SK-MEL-5 (cell line): ENCODE data around the gene JOSD1. TPM values are rescaled to one million over a fixed set of nuclear protein-coding genes. Genes with fewer than 3 reads are reported as not detected.

Source experiments
- DNase-seq: peaks from one replicate; pipeline ENCODE4 v3.0.0-alpha.2; 2016; ENCODE audit warnings: low read depth, low spot score
- in situ Hi-C: cut with HindIII; loops from 2 replicates; pipeline ENCODE4 v1.10.0; 2016; ENCODE audit warnings: low sequenced_read_pairs, high pct_unique_total_duplicates, low pct_unique_long_range_greater_than_20kb
- total RNA-seq: library from RNA; depleted of rRNA; stranded (reverse); fragments of >200 nt; shearing (Covaris generic); gene quantifications from 2 replicates; pipeline ENCODE4 v1.2.3, GENCODE V29; 2014

The JOSD1 gene
- total RNA-seq, 1 experiment from 2014 or later: 84.2 TPM

DNA sequence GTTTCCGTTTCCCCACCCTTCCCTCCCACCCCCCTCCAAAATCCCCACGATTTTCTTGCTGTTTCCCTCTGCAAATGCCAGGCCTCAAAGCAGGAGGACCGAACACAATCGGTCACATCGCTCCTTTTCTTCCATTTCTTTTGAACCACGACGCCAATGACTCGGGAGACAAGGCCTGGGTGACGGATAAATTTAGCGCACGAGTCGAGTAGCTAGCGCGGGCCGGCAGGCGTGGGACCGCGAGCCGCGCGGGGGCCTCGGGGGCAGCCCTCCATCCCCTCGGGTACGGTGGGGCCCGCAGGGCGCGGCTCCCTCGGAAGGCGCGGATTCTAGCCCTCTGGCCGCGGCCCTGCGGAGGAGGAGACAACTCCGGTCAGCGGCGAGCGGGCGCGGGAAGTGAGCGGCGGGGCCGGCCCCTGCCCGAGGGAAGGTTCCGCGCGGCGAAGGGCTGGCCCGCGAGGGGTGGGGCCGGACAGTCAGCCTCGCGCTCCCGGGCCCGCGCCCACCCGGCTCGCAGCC is 414 bp downstream of the JOSD1 start:
- peak; percentile 67 for DNase-seq
- in situ Hi-C loops: no loop called here

- no peak for DNase-seq
- in situ Hi-C loops: no loop called here
These were observed 959 bp downstream of the JOSD1 start for GRCh38 chr22:38699784-38700183.

GRCh38 chr22:38699143-38699542 is 1.6 kb downstream of the JOSD1 start:
- in situ Hi-C loops: no loop called here
- no peak for DNase-seq

GRCh38 chr22:38698407-38699094 is 2.2 kb downstream of the JOSD1 start:
- DNase-seq: no peak
- in situ Hi-C loops: no loop called here

GRCh38 chr22:38697425-38698089 is 3.2 kb downstream of the JOSD1 start:
- no peak for DNase-seq
- in situ Hi-C loops: no loop called here

- no peak for DNase-seq
- in situ Hi-C loops: no loop called here
These were observed 3.9 kb downstream of the JOSD1 start for GRCh38 chr22:38696606-38697424.

DNA sequence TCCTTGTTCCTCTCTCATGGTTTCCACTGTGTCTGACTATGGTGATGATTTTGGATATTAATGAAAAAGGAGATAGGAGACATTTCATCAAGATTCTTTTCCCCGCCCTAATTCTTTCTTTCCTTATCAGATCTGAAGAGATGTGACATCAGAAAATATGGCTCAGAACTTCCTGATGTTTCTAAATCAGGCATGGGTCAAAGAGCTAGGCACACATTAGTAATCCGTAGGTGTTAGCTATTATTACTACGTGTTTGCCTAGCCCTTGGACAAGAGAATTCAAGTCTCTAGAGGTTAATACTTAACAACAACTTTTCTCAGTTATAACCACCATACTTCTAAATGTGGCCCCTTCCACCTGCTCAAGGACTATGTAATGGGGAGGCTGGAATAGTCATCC is 5.8 kb downstream of the JOSD1 start:
- in situ Hi-C loops: no loop called here
- no peak for DNase-seq

GRCh38 chr22:38694049-38694448 is 6.7 kb downstream of the JOSD1 start:
- in situ Hi-C loops: no loop called here
- DNase-seq: no peak

GRCh38 chr22:38689651-38690050 is 11.1 kb downstream of the JOSD1 start:
- in situ Hi-C loops: no loop called here
- DNase-seq: no peak

DNA sequence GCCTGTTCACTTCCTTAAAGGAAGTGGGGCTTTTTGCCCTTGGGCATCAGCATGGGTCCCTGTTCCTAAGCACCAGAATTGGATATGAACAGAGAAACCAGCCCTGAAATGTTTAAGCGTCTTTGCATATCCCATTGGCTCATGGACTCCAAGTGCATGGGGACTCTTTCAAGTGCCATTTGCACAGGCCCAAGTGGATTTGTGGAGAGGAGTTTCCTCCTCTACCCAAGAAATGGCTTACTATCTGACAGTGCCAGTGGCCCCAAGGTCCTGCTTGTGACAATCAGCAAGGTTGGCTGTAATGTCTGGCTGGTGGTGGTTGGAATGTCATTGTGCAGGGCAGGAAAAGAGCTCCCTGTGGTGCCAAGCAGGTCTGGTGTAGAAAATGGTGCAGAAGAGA is 15.0 kb downstream of the JOSD1 start:
- in situ Hi-C loops: no loop called here
- DNase-seq: no peak

GRCh38 chr22:38684895-38685294 is 15.8 kb downstream of the JOSD1 start:
- in situ Hi-C loops: no loop called here
- no peak for DNase-seq

GRCh38 chr22:38681582-38682335 is 19.0 kb downstream of the JOSD1 start, which contains the start of gene TOMM22:
Gene TOMM22 (plus strand): TSS chr22:38681957. CDS start chr22:38681979, 22 bp downstream.
- in situ Hi-C loops: no loop called here
- DNase-seq: peak; percentile 90

GRCh38 chr22:38675833-38676232 is 24.9 kb downstream of the JOSD1 start:
- in situ Hi-C loops: no loop called here
- no peak for DNase-seq

- no peak for DNase-seq
- in situ Hi-C loops: no loop called here
These were observed 25.9 kb downstream of the JOSD1 start for GRCh38 chr22:38674888-38675287.

GRCh38 chr22:38657045-38657909 is 43.5 kb downstream of the JOSD1 start:
- DNase-seq: peak; percentile 28
- in situ Hi-C loops: no loop called here

DNA sequence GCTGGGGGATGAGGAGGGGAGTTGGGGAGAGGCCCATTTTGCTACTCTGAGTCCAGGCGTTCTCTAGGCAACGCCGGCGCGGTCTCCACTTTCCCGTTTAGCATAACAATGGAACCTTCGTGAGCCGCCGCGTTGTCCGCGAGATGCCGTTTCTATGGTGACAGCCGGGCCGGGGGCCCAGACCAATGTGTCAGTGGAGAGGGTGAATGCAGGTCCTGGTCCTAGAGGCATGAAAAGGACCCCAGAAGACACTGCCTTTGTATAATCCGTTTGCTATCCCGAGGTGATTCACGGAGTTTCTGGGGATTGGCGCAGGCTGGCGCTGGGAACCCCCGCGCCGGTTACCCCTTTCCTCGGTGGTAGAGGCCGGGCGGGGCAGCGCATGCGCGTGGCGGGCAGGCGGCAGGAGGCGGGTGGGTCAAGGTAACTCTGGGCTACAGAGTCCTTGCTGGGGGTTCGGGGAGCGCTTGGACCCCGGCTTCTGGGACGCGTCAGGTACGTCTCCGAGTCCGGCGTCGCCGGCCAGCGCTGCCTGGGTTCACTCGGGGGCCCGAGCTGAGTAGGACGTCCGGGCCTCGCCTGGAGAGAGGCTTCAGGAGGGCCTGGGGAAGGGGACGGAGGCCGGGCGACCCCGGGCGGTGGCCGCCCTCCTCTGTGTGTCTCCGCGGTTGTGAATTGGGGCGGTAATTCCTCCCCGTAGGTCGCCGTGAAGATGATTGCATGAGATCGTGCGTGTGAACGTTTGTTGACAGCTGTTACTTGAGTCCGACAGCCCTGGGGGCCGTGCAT is 44.3 kb downstream of the JOSD1 start, which contains the start of the genes CBY1 and FAM227A:
Gene CBY1, plus strand, starts transcription at position 383 of the 789 bp plus-strand sequence. CDS start 11,417 bp downstream, outside the sequence.
Gene FAM227A, minus strand, starts transcription at position 137 of the 789 bp plus-strand sequence. CDS start 6,224 bp downstream, outside the sequence.
- in situ Hi-C loops: no loop called here
- peak; percentile 88 for DNase-seq
